ENCODE data around the gene N4BP2L2.

DNA sequence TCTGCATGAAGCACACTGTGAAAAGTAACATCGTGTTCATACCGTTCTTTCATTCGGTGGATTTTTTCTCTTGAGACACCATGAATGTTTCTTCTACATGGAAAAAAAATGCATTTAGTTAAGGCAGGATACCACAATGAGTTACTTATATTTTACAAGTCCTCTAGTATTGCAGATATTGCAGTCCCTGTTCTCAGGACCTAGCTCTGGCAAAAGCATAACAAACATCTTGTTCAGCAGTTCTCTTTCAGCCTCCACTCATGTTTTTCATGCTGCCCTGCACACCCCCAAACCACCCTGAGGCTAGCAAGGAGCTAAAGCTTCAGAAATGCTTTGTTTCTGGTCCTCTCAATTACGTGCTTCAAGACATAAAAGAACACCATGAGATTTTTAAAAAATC, 135.5 kb downstream of the N4BP2L2 start:
- TF ChIP-seq CTCF (IDR thresholded peaks at IDR 0.05) (no peak), EP300 (IDR thresholded peaks at IDR 0.05) (no peak), POLR2A (IDR thresholded peaks at IDR 0.05) (no peak)

Data from stomach (tissue), 4 donors.